Activated CD8-positive, alpha-beta memory T cell treated with anti-CD3 and anti-CD28 coated beads for 24 hours (primary cell): ENCODE results near the gene NECAB2.
"Not testable (repeated sequence)": the region's sequence is repeated elsewhere in the genome, so short reads cannot be mapped to it uniquely, and the experiment has no call there.

Source experiments
- DNase-seq: peaks from one replicate; pipeline ENCODE4 v3.0.0-alpha.2; 2020

The NECAB2 gene

DNA sequence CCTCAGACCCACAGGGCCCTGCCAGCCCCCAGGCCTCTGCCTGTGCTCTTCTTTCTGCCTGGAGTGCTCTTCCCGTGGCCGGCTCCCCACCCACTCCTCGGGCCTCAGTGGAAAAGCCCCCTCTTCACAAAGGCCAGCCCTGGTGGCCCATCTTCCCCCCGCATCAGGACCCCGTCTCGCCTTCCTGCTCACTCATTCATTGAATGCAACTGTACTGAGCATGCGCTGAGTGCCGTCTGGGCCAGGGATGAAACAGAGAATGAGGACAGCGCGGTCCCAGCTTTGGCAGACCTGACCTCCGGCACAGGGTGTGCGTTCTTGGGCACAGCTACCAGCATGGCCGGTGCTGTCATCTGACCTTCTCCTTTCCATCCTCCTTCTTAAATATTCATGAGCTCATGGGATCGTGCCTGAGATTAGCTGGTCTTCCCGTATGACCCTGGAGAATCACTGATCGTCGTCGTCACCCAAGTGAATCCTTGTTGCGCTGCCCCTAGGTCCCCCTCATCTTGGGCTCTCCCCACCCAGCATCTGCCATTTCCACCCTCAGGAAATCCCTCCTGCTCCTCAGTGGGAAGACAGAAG, 31.4 kb upstream of the NECAB2 start:
- DNase-seq, result no peak

DNA sequence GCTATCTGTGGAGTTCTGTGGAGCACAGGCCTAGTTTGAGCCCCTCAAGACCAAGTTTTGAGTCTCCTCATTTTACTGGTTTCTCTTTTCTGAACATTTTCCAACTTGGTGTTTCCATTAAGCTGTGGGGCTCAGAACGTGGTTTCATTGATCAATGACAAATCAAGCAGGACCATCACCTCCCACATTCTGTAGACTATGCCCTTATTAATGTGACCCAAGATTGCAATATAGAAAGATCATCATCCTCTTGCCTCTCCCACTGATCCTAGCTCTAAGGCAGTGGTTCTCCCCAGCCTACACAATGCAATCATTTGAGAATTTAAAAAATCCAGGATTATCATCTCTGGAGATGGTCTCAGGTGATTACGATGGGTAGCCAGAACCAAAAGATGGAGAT, 30.8 kb upstream of the NECAB2 start:
- no peak for DNase-seq

DNA sequence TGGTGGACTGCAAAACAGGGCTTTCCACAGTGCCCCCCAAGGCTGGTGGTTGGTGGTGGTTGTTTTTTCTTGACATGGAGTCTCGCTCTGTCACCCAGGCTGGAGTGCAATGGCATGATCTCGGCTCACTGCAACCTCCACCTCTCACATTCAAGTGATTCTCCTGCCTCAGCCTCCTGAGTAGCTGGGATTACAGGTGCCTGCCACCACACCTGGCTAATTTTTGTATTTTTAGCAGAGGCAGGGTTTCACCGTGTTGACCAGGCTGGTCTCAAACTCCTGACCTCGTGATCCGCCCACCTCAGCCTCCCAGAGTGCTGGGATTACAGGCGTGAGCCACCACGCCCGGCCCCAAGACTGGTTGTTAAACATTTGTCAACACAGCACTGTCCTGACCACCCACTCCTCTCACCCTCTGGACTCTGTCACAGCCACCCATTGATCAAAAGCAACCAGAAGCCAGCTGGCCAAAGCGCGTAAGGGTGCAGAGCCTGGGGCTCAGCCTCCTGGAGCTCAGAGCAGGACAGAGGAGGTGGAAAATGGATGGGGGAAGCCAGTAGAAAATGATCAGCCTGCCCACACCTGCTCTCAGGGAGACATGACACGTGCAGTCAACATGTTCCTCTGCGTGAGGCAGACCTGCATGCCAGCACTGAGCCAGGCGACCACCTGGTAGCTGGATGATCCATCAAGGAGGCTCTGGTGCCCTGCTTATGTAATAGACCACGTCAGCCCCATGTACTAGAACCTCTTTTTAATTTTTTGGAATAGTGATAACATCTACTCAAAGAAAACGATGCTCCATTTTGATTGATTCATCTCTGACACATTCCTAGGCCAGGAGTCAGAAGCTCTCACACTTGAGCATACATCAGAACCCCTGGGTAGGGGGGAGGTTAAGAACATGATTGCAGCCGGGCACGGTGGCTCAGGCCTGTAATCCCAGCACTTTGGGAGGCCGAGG, 29.8 kb upstream of the NECAB2 start:
- DNase-seq, result no peak

- no peak for DNase-seq
These were observed 28.7 kb upstream of the NECAB2 start for GRCh38 chr16:83939266-83939855.

DNA sequence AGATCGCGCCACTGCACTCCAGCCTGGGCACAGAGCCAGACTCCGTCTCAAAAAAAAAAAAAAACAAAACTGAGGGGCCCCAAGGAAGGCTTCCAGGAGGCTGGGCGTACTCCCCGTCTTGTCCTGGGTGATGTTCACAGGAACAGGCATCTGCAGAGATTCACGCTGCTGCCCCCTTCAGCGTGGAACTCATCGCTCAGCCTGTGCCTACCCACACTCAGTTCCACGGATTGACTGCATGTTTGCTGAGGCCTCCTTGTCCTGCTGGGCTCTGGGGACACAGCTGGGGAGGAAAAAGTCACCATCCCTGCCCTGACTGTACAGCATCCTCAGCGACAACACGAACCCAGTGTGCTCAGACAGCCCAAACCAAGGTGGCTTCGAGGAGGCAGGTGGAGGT, 27.9 kb upstream of the NECAB2 start:
- DNase-seq, result no peak

GRCh38 chr16:83940630-83941378, 27.2 kb upstream of the NECAB2 start:
- DNase-seq, result no peak

GRCh38 chr16:83941546-83941945, 26.5 kb upstream of the NECAB2 start:
- DNase-seq, result not testable (repeated sequence)

- no peak for DNase-seq
These were observed 26.0 kb upstream of the NECAB2 start for GRCh38 chr16:83942074-83942473.

DNA sequence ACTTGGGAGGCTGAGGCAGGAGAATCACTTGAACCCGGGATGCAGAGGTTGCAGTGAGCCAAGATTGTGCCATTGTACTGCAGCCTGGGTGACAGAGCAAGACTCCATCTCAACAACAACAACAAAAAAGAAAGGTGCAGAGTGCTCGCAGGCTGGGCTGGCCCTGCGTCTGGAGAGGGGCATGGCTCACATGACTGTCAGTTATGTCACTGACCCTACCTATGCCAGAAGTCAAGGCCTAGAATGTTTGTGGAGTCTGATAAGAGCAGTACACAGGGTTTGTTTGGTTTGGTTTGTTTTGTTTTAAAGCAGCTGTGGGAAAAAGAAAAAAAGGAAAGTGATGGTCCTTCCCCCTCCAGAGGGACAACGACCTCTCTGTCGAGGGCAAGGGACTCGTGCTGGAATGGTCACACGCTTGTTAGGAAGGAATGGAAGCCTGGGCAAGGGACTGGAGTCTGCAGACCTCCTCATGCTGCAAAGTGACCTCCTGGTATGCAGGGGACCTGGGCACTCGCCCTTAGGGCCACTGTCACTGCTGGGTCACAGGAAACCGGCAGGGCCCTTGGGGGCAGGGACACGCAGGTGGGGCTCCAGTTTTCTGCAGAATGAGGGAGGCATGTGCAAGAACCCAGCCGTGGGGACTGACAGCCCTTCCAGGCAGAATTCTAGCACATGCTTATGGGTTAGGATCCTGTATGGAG, 25.1 kb upstream of the NECAB2 start:
- DNase-seq, result no peak

- no peak for DNase-seq
These were observed 24.5 kb upstream of the NECAB2 start for GRCh38 chr16:83943516-83944050.

- no peak for DNase-seq
These were observed 22.5 kb upstream of the NECAB2 start for GRCh38 chr16:83945587-83945986.

DNA sequence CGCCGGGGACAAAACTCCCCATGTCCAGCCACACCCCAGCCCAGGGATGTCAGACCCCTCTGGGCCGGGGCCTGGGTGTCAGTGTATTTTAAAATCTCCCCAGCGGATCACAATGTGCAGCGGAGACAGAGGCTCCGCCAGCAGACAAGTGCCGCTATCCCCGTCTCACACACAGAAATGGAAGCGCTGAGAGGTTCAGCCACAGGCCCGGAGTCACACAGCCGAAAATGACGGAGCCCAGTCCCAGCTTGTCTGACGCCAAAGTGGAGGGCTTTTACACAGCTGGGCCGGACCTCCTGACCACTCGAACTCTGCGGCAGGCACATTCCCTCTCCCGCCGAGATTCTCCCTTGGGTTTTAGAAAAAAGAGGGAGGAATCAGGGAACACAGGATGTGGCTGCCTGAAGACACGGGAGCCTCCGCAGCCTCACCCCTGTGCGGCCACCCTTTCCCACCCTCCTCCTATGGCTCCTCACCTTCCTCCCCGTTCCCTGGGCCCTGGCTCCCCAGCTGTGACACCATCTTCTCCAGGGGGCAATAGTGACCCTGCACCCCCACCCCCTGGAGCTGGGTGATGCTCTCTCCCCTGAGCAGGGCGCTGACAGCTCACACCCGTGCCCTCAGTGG, 21.8 kb upstream of the NECAB2 start:
- no peak for DNase-seq

GRCh38 chr16:83946781-83947566, 21.1 kb upstream of the NECAB2 start:
- DNase-seq, result no peak

DNA sequence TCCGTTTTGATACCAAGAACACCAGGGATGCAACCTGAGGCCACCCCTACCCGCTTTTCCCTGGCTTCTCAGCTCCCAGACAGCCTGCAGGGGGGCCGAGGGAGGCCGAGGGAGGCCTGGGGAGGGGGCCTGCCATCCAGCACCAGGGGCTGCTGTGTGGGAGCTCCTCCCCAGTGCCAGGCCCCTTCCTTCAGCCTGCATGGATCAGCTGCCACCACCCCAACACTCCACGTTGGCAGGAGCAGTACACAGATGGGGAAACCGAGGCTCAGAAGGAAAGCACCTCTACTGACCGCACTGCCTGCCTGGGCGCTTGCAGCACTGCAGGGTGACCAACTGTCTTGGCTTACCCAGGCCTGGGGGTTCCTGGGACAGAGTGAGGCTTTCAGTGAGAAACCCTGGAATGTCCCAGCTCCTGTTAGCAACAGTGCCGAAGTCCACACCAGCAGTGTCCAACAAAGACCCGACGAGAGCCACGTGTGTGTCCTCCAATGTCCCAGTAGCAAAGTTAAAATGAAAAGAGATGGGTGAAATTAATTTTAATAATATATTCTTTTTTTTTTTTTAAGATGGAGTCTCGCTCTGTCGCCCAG, 20.3 kb upstream of the NECAB2 start:
- no peak for DNase-seq

DNA sequence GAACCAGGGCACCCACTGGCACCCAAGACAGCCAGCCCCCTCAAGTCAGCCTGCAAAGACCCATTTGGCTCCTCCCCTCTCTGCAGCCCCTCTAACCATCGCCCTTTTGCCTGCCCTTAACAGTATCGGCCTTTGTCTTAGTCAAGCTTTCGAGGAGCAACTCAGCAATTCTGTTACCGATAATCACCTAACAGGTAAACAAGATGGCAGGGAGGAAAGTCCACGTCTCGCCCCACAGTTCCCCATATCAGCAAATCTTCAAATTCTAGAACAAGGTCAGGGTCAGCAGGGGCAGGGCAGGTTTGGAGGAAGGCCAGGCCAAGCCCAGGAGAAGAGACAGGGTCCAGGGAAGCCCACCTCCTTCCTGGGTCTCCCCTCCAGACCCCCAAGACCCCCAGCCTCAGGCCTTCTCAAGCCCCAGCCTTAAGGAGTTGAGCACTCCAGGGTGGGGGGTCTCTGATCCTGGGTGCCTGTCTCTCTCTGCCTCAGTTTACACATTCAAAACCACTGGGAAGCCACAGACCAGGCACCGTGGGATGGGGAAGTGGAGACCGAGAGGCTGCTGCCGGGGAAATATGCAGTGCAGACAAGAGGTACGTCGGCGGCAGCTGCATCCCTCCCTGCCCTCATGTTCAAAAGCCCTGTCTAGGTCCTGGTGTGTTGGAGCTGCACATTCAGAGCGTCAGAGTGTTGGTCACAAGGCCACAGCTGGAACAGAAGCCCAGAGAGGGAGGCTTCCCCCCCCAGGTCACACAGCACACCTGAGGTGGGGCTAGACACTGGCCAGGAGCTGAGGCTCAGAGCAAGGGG, 18.9 kb upstream of the NECAB2 start:
- no peak for DNase-seq

DNA sequence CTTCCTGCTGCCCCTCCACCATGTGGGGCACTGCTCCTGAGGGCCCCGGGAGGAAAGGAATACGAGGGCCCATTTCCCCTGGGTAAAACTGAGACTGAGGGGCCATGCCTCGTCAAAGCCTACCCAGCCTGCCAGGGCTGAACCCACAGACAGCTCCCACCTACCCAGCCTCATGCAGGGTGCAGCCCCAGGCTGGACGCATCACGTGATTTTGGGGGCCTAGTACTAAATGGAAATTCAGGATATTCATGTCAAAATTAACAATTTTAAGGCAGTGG, 18.4 kb upstream of the NECAB2 start:
- no peak for DNase-seq

DNA sequence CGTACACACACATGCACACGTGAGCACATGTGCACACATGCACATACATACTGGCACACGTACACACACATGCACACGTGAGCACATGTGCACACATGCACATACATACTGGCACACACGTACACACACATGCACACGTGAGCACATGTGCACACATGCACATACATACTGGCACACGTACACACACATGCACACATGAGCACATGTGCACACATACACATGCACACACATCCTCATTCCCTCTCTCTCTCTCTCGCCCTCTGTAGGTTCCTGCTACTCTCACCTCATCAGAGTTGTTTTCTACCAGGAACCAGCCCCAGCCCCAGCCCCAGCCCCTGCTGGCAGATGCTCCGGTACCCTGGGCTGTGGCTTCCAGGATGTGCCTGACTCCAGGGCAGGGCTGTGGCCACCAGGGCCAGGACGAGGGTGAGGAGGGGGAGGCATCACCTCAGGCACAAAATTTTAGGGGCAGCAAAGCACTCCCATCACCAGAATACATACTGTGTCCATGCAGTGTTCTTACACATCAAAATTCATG, 17.1 kb upstream of the NECAB2 start:
- DNase-seq, result not testable (repeated sequence)

GRCh38 chr16:83951544-83951943, 16.5 kb upstream of the NECAB2 start:
- DNase-seq, result no peak

- no peak for DNase-seq
These were observed 15.5 kb upstream of the NECAB2 start for GRCh38 chr16:83952587-83952939.
